HTERT RPE-1 (cell line): ENCODE results near the gene RALGAPA2.

Source experiments
- in situ Hi-C: fragments of 300-500 bp; cut with MboI; formaldehyde crosslinking; loops from 4 replicates; pipeline ENCODE4 v1.14.3; 2020; ENCODE audit warnings: low sequenced_read_pairs

The RALGAPA2 gene

DNA sequence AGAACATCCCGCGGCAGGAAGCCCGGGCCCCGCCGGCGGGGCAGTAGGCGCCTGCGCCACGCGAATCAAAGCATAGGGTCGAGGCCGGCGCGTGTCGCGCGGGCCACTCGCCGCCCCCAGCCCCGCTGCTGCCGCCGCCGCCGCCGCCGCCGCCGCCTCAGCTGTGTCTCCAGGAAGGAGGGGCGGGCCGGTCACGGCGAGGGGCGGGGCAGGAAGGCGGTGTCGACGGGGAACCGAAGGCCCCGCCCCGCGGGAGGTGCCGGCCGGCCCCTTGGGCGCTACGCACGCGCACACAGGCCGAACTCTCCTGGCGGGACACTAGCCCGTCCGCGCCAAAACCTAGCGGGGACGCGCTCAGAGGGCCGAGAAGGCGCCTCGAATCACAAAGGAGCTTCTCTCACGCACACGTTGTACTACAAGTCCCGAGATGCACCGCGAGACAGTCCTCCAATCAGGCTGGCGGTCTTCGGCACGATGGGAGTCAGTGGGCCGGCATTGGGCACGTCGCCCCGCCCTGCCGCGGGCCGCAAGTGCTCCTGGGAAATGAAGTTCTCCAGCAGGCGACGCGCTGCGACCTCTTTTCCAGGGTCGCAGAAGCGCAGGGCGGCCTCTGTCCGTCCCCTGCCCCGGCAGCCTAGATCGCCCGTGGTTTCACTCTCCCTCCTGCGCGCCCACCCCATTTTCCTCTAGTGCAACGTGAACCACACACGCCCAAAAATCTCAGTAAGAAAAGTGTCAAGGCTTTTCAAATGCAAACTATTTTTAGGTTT lies at the start of gene RALGAPA2:
Gene RALGAPA2, minus strand, starts transcription at position 171 of the 770 bp plus-strand sequence. Its CDS starts 164 bp downstream, at position 7.
- in situ Hi-C loops = no loop called here

GRCh38 chr20:20761301-20761700 lies 48.9 kb upstream of the RALGAPA2 start:
- in situ Hi-C loops = no loop called here

DNA sequence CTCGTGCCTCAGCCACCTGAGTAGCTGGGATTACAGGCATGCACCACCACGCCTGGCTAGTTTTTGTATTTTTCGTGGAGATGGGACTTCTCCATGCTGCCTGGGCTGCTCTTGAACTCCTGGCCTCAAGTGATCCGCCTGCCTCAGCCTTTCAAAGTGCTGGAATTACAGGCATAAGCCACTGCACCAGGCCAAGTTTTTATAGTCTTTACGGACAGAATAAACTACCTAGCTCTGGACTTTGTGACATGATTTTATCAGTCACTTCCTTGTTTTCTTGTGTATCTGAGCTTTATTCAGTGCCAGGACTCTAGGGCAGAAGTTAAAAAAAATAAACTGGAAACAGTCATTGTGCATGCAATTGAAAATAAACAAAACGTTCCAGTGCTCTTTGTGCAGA lies 46.7 kb upstream of the RALGAPA2 start:
- in situ Hi-C loops = no loop called here

- in situ Hi-C loops = no loop called here
Measured at GRCh38 chr20:20755674-20756319, 43.4 kb upstream of the RALGAPA2 start.

DNA sequence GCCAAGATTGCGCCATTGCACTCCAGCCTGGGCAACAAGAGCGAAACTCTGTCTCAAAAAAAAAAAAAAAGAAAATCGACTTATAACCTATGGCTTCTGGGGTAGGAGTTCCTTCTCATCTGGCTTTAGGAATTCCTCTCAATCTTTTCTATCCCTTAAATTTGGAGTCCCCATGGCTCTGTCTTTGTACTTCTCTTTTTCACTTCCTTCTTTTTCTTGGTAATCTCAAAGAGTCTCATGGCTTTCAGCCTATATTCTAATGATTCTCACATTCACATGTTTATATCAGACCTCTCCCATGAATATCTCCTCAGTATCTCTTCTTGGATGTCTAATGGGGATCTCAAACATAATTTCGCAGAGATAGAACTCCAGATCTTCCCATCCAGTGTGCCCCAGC lies 42.8 kb upstream of the RALGAPA2 start:
- in situ Hi-C loops = no loop called here

- in situ Hi-C loops = no loop called here
Measured at GRCh38 chr20:20754714-20755113, 42.3 kb upstream of the RALGAPA2 start.

DNA sequence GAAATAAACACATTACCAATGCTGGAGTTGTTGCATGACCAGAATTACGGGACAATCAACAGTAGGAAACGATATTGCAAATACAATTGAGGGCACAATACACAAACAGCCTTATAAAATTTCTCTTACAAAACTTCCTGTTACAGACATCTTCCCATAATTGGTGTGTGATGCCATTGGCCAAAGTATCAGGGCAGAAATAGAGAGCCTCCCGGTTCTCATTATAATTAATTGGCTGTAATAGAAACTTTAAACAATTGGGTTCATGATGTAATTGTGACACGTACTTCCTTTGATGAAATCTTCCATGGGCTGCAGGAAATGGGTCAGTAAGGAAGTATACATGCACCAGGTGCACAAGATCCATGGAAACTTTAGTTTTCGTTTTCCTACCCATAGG lies 40.3 kb upstream of the RALGAPA2 start:
- in situ Hi-C loops = no loop called here

GRCh38 chr20:20747298-20747697 lies 34.9 kb upstream of the RALGAPA2 start:
- in situ Hi-C loops = no loop called here

- in situ Hi-C loops = no loop called here
Measured at GRCh38 chr20:20744170-20744725, 31.8 kb upstream of the RALGAPA2 start.

- in situ Hi-C loops = no loop called here
Measured at GRCh38 chr20:20743511-20744169, 31.2 kb upstream of the RALGAPA2 start.

DNA sequence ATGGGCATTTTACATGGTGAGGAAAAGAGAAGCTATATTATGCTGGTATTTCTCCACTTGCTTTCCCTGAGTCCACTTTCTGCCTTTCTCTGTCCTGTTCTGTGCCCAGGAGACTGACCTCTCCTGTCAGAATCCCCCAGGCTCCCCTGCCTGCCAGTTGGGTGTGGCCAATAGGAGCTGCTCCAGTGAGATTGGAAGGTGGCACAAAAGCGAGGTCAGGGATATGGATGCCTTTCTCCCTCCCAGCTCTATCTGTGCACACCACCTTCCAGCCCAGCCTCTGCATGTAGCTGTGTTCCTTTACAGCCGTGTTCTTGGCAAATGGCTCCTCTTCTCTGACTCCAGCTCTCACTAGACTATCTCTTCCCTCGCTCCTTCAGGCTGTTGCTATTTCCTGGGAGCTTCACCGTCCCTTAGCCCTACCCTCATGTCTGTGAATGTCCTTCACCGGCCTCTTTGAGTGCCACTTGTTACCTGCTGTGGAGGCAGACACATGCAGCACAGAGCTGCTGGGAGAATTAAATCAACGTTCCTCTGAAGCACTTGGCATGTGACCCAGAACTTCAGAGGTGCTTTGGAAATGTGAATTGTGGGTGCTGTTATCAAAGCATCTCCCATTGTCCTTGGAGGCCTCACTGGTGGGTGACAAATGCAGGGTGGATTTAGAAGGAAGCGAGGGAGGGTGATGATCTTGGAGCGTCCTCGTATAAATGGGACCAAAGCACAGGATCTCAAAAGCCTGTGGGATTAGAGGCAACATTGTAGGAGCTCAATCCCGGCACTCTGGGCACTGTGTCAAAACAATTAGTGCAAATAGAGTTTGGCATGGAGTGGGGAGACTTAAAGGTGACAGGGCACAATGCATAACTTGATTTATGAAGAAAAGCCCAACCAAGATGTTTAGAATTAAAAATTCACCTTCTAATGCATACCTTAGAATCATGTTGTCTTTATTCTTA lies 28.9 kb upstream of the RALGAPA2 start:
- in situ Hi-C loops = no loop called here

GRCh38 chr20:20740541-20740940 lies 28.1 kb upstream of the RALGAPA2 start:
- in situ Hi-C loops = no loop called here

DNA sequence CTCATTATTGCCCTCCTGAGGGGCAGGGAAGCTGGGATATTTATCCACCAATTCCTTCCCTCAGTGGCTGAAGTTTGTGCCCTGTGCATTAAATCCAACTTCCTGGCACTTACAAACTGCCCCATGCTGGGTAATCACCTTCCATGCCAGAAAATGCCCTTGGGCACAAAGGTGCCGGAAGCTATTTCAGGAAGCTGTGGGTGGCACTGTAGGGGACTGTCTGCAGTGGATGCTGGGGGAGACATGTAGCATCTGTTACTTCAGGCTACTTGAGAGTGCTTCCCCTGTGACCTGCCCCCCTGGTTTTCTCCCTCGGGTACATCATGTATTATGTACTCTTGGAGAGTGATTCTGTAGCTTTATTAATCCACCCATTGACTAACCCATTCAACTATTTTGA lies 24.7 kb upstream of the RALGAPA2 start:
- in situ Hi-C loops = no loop called here

- in situ Hi-C loops = no loop called here
Measured at GRCh38 chr20:20736303-20736702, 23.9 kb upstream of the RALGAPA2 start.

DNA sequence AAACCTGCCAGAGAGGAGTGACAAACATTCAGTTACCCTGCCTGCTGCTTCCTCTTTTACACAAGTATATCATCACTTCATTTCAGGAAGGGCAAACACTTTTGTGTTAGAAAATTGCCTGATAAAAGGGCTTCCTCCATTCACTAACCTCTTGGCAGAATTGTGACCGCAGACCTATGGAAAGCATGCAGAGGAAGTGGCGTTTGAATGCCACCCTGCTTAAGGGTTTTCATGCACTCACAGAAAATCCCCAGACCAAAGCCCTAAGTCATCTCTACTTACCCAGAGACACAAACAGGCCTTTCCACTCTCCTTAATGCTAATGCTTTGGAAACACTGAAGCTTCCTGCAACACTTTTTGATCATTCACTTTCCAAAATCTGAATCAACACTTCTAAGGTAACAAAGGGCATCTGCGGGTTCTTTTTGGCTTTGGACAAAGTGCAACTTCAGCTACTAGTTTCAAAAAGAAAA lies 22.1 kb upstream of the RALGAPA2 start:
- in situ Hi-C loops = no loop called here

GRCh38 chr20:20733943-20734342 lies 21.5 kb upstream of the RALGAPA2 start:
- in situ Hi-C loops = no loop called here

DNA sequence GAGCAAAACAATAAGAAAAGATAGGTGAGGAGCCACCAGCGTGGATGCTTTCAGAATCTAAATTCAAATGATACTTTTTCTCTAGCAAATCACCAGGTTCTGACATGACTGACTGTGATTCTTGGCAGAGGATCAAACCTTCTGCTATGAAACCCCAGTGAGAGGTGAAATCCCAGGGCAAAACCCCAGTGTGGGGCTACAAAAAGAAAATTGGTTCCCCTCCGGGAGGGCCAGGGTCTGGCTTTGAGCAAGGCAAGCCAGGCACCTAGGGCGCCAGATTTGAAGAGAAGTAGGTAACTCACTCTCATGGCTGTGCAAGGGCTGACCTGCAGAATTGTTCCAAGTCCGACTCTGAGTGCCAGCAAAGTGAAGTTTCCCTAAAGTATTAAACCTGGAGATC lies 20.2 kb upstream of the RALGAPA2 start:
- in situ Hi-C loops = no loop called here

DNA sequence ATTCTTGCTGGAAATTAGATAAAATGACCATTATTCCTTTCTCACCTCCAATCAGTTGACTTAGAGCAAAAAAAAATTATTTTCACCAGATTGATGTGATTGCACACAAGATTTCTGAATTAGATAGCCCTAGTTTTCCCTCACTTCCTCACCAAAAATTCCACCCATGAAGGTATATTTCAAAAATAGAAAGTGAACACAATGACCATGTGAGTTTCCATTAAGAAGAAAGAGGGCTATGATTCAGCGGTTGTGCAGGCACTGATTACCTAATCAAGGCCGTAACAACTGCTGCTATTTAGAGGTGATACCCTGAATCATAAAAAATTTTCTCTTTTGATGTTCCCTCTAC lies 19.5 kb upstream of the RALGAPA2 start:
- in situ Hi-C loops = no loop called here

DNA sequence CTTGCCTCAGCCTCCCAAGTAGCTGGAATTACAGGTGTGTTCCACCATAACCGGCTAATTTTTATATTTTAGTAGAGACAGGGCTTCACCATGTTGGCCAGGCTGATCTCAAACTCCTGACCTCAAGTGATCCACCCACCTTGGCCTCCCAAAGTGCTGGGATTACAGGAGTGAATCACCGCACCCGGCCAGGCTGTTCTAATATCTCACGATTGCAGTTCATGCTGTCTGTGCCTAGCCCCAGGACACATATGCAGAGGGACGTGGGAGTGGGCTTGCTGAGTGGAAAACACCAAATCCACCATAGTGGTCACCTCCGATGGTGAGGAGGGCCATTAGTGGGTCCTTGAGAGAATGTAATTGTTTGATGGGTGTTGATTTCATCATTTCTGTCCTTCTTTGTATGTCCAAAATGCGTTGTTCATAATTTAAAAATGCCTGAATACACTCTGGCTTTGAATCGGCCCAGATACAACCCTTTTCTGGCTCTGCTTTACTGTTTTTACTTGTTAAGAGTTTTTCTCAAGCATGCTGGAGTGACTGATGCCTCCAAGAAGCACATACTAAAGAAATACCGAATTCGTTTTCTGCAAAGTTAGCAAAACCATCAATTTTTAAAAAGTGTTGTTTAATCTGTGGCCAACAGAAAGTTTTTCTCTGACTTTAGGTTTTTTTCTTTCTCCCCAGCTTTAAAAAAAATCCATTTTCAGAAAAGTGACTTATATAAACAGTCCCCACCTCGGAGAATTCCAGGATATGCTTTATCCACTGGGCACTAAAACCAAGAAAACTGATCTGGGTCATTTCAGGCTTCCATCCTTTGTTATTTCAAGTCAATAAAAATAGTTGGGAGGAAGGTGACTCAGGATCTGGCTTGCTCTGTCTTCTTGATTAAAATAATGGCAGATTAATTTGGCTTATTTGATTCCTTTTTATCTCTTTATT lies 18.8 kb upstream of the RALGAPA2 start:
- in situ Hi-C loops = no loop called here
